ENCODE measurements around the gene SULT1A1.
"Not testable (repeated sequence)": the region's sequence is repeated elsewhere in the genome, so short reads cannot be mapped to it uniquely, and the experiment has no call there.

- not testable (repeated sequence) for TF ChIP-seq CTCF (IDR thresholded peaks at IDR 0.05; ENCODE audit: low read depth, low read length, poor library complexity, severe bottlenecking); EZH2phosphoT487 (IDR thresholded peaks at IDR 0.05; ENCODE audit: borderline replicate concordance, low read length)
Observed at GRCh38 chr16:28614561-28614960, 4.7 kb upstream of the SULT1A1 start.
